ENCODE results near the gene TRIM36. TPM values are rescaled to one million over a fixed set of nuclear protein-coding genes. Genes with fewer than 3 reads are reported as not detected.

The TRIM36 gene
- total RNA-seq, 4 donors from 2014 or later = 1.5 to 12.7 (median 3.7) TPM

GRCh38 chr5:115151208-115151805 is 18.4 kb downstream of the TRIM36 start:
- H3K9me3 ChIP-seq = peaks cover 0 to 24% (median 1%) of the 10 kb centered on the region in 4 donors
- H3K4me3 ChIP-seq = no peak overlapping the region
- no peaks in the 10 kb centered on the region for H3K36me3 ChIP-seq
- no peaks in the 10 kb centered on the region for H3K4me1 ChIP-seq
- no peak for TF ChIP-seq POLR2A (IDR thresholded peaks at IDR 0.05)
- TF ChIP-seq CTCF (IDR thresholded peaks at IDR 0.05) = no peak
- no peak for TF ChIP-seq EP300 (IDR thresholded peaks at IDR 0.05)
- DNase-seq (ENCODE audit: low spot score in 2 of 2) = no peak
- 84 to 93% methylated on average over 6 of the region's 6 CpGs for WGBS, 2 donors
- no peaks in the 10 kb centered on the region for H3K27me3 ChIP-seq
- no peak overlapping the region for H3K27ac ChIP-seq

GRCh38 chr5:115150512-115150911 is 19.2 kb downstream of the TRIM36 start:
- H3K36me3 ChIP-seq = no peaks in the 10 kb centered on the region
- no peaks in the 10 kb centered on the region for H3K27me3 ChIP-seq
- WGBS, 2 donors = 83 to 84% methylated on average over 5 of the region's 5 CpGs
- H3K9me3 ChIP-seq = peaks cover 0 to 22% (median 0%) of the 10 kb centered on the region in 4 donors
- no peak overlapping the region for H3K4me3 ChIP-seq
- H3K4me1 ChIP-seq = no peaks in the 10 kb centered on the region
- DNase-seq (ENCODE audit: low spot score in 2 of 2) = no peak
- no peak overlapping the region for H3K27ac ChIP-seq
- TF ChIP-seq POLR2A (IDR thresholded peaks at IDR 0.05) (no peak), EP300 (IDR thresholded peaks at IDR 0.05) (no peak), CTCF (IDR thresholded peaks at IDR 0.05) (no peak)

- Histone ChIP-seq H3K4me3 (no peak overlapping the region), H3K27ac (no peak overlapping the region), H3K9me3 (peaks cover 0 to 5% (median 0%) of the 10 kb centered on the region in 4 donors), H3K4me1 (no peaks in the 10 kb centered on the region), H3K27me3 (no peaks in the 10 kb centered on the region), H3K36me3 (no peaks in the 10 kb centered on the region)
- no peak for DNase-seq (ENCODE audit: low spot score in 2 of 2)
- no peak for TF ChIP-seq EP300 (IDR thresholded peaks at IDR 0.05)
- TF ChIP-seq CTCF (IDR thresholded peaks at IDR 0.05) = no peak
- no peak for TF ChIP-seq POLR2A (IDR thresholded peaks at IDR 0.05)
- WGBS, 2 donors = 41 to 55% methylated on average over 5 of the region's 5 CpGs
Measured at GRCh38 chr5:115147052-115147451, 22.7 kb downstream of the TRIM36 start.

- no peak for TF ChIP-seq POLR2A (IDR thresholded peaks at IDR 0.05)
- TF ChIP-seq CTCF (IDR thresholded peaks at IDR 0.05) = no peak
- Histone ChIP-seq H3K27ac (no peak overlapping the region), H3K4me3 (no peak overlapping the region), H3K4me1 (no peaks in the 10 kb centered on the region), H3K36me3 (no peaks in the 10 kb centered on the region), H3K9me3 (no peaks in the 10 kb centered on the region), H3K27me3 (no peaks in the 10 kb centered on the region)
- WGBS, 2 donors = 86 to 87% methylated on average over 2 of the region's 2 CpGs
- DNase-seq (ENCODE audit: low spot score in 2 of 2) = no peak
Measured at GRCh38 chr5:115136294-115136693, 33.4 kb downstream of the TRIM36 start.

- 23 to 28% methylated on average over 2 of the region's 2 CpGs for WGBS, 2 donors
- DNase-seq (ENCODE audit: low spot score in 2 of 2) = no peak
- no peaks in the 10 kb centered on the region for H3K9me3 ChIP-seq
Measured at GRCh38 chr5:115132465-115132864, 37.2 kb downstream of the TRIM36 start.

More at GRCh38 chr5:115132465-115132864, 37.2 kb downstream of the TRIM36 start:
- Histone ChIP-seq H3K27me3 (no peaks in the 10 kb centered on the region), H3K27ac (no peak overlapping the region), H3K4me1 (no peaks in the 10 kb centered on the region), H3K36me3 (no peaks in the 10 kb centered on the region), H3K4me3 (no peak overlapping the region)
- TF ChIP-seq POLR2A (IDR thresholded peaks at IDR 0.05) (no peak), EP300 (IDR thresholded peaks at IDR 0.05) (no peak), CTCF (IDR thresholded peaks at IDR 0.05) (no peak)

Measured in tibial nerve (tissue), 4 donors.